ENCODE results near the gene MOCOS.

Gene MOCOS

GRCh38 chr18:36187193-36187825 lies at the start of gene MOCOS:
MOCOS (plus strand) TSS chr18:36187497; CDS start chr18:36187540, 43 bp downstream.
- Histone ChIP-seq H4K20me1 (ENCODE audit: insufficient read depth, low read length) (no peaks in the 10 kb centered on the region), H3K79me2 (ENCODE audit: insufficient read depth, low read length) (no peaks in the 10 kb centered on the region), H3K9me3 (ENCODE audit: low read length) (no peaks in the 10 kb centered on the region), H3K36me3 (ENCODE audit: insufficient read depth, low read length) (no peaks in the 10 kb centered on the region), H3F3A (ENCODE audit: insufficient read depth, low read length) (no peaks in the 10 kb centered on the region), H3K27ac (ENCODE audit: low read depth, low read length, poor library complexity, severe bottlenecking) (no peak within 1 kb of the TSS), H3K4me3 (ENCODE audit: low read depth, low read length, poor library complexity, severe bottlenecking) (peak within 1 kb of the TSS; percentile 59), H3K4me1 (ENCODE audit: insufficient read depth, low read length, severe bottlenecking) (peaks cover 21% of the 10 kb centered on the region), H3K4me2 (ENCODE audit: low read length) (peak within 1 kb of the TSS; percentile 85), H3K9ac (ENCODE audit: low read length) (peak within 1 kb of the TSS; percentile 30; the same call in 1 of the 2 replicates), H3K27me3 (ENCODE audit: insufficient read depth, low read length) (peaks cover 5% of the 10 kb centered on the region; the same call in 1 of the 2 replicates), H2AFZ (ENCODE audit: low read length) (no peak within 1 kb of the TSS), H3K9me2 (ENCODE audit: low read depth, low read length) (no peaks in the 10 kb centered on the region)
- TF ChIP-seq CTCF (IDR thresholded peaks at IDR 0.05; ENCODE audit: low read length) (no peak), EZH2 (IDR thresholded peaks at IDR 0.05; ENCODE audit: borderline replicate concordance, low read length) (no peak)

- no peak overlapping the region for H2AFZ ChIP-seq (ENCODE audit: low read length)
- H4K20me1 ChIP-seq (ENCODE audit: insufficient read depth, low read length) = no peaks in the 10 kb centered on the region
- H3K4me3 ChIP-seq (ENCODE audit: low read depth, low read length, poor library complexity, severe bottlenecking) = no peak overlapping the region
- TF ChIP-seq CTCF (IDR thresholded peaks at IDR 0.05; ENCODE audit: low read length) (no peak), EZH2 (IDR thresholded peaks at IDR 0.05; ENCODE audit: borderline replicate concordance, low read length) (no peak)
- H3F3A ChIP-seq (ENCODE audit: insufficient read depth, low read length) = no peaks in the 10 kb centered on the region; the same call in 1 of the 2 replicates
- H3K9me3 ChIP-seq (ENCODE audit: low read length) = no peaks in the 10 kb centered on the region
- no peaks in the 10 kb centered on the region for H3K27me3 ChIP-seq (ENCODE audit: insufficient read depth, low read length)
- H3K36me3 ChIP-seq (ENCODE audit: insufficient read depth, low read length) = peaks cover 74% of the 10 kb centered on the region
- H3K9me2 ChIP-seq (ENCODE audit: low read depth, low read length) = no peaks in the 10 kb centered on the region
- no peaks in the 10 kb centered on the region for H3K4me1 ChIP-seq (ENCODE audit: insufficient read depth, low read length, severe bottlenecking)
- no peak overlapping the region for H3K4me2 ChIP-seq (ENCODE audit: low read length)
- no peak overlapping the region for H3K27ac ChIP-seq (ENCODE audit: low read depth, low read length, poor library complexity, severe bottlenecking)
- H3K9ac ChIP-seq (ENCODE audit: low read length) = no peak overlapping the region
- no peaks in the 10 kb centered on the region for H3K79me2 ChIP-seq (ENCODE audit: insufficient read depth, low read length)
Measured at GRCh38 chr18:36139245-36139644, 48.1 kb upstream of the MOCOS start.

GRCh38 chr18:36141576-36141975 lies 45.7 kb upstream of the MOCOS start:
- no peaks in the 10 kb centered on the region for H4K20me1 ChIP-seq (ENCODE audit: insufficient read depth, low read length)
- H3K4me1 ChIP-seq (ENCODE audit: insufficient read depth, low read length, severe bottlenecking) = no peaks in the 10 kb centered on the region
- H3K9me3 ChIP-seq (ENCODE audit: low read length) = no peaks in the 10 kb centered on the region
- H3K4me3 ChIP-seq (ENCODE audit: low read depth, low read length, poor library complexity, severe bottlenecking) = no peak overlapping the region
- no peak overlapping the region for H3K27ac ChIP-seq (ENCODE audit: low read depth, low read length, poor library complexity, severe bottlenecking)
- H2AFZ ChIP-seq (ENCODE audit: low read length) = no peak overlapping the region
- H3K9me2 ChIP-seq (ENCODE audit: low read depth, low read length) = no peaks in the 10 kb centered on the region
- H3K79me2 ChIP-seq (ENCODE audit: insufficient read depth, low read length) = no peaks in the 10 kb centered on the region
- H3K4me2 ChIP-seq (ENCODE audit: low read length) = no peak overlapping the region
- TF ChIP-seq CTCF (IDR thresholded peaks at IDR 0.05; ENCODE audit: low read length) = no peak
- no peak for TF ChIP-seq EZH2 (IDR thresholded peaks at IDR 0.05; ENCODE audit: borderline replicate concordance, low read length)
- no peaks in the 10 kb centered on the region for H3K27me3 ChIP-seq (ENCODE audit: insufficient read depth, low read length)
- no peak overlapping the region for H3K9ac ChIP-seq (ENCODE audit: low read length)
- peaks cover 85% of the 10 kb centered on the region for H3K36me3 ChIP-seq (ENCODE audit: insufficient read depth, low read length)
- H3F3A ChIP-seq (ENCODE audit: insufficient read depth, low read length) = no peaks in the 10 kb centered on the region; the same call in 1 of the 2 replicates

Measured in OCI-LY1 (cell line).